Measurements from ENCODE around the gene PSRC1.

Gene PSRC1

DNA sequence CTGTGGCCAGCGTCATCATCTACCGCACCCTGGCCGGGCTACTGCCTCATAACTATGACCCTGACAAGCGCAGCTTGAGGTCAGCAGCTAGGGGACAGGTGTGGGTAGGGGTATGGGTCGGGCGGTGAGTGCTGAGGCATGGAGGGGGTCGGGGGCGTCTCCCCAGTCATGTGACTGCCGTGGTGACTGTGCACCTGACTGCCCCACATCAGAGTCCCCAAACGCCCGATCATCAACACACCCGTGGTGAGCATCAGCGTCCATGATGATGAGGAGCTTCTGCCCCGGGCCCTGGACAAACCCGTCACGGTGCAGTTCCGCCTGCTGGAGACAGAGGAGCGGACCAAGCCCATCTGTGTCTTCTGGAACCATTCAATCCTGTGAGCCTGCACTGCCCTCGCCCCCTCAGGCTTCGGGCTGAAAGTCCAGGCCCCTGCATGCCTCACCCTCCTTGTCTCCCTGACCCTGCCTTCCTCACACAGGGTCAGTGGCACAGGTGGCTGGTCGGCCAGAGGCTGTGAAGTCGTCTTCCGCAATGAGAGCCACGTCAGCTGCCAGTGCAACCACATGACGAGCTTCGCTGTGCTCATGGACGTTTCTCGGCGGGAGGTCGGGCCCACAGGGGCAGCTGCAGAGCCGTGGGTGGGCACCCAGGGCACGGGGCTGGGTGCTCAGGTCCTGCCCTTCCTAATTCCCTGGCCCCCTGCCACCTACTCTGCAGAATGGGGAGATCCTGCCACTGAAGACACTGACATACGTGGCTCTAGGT lies 13.5 kb downstream of the PSRC1 start:
- no peak for TF ChIP-seq Cebpa-rat (IDR thresholded peaks at IDR 0.05)
- no peak overlapping the region for H3K27ac ChIP-seq
- H3K27me3 ChIP-seq: no peaks in the 10 kb centered on the region
- no peaks in the 10 kb centered on the region for H3K9me3 ChIP-seq (replicated peaks in 1 of 11)
- H3K4me1 ChIP-seq: peaks cover 11 to 30% (median 22%) of the 10 kb centered on the region in 10 experiments
- H3K4me3 ChIP-seq: no peak overlapping the region
- H4K20me1 ChIP-seq: peaks cover 0 to 6% (median 0%) of the 10 kb centered on the region in 11 experiments; a peak in 2 of 22 replicates
- no peak overlapping the region for H3K4me2 ChIP-seq
- H3K36me3 ChIP-seq: peaks cover 0 to 67% (median 17%) of the 10 kb centered on the region in 11 experiments; a peak in 13 of 22 replicates
- H3K9ac ChIP-seq: no peak overlapping the region

DNA sequence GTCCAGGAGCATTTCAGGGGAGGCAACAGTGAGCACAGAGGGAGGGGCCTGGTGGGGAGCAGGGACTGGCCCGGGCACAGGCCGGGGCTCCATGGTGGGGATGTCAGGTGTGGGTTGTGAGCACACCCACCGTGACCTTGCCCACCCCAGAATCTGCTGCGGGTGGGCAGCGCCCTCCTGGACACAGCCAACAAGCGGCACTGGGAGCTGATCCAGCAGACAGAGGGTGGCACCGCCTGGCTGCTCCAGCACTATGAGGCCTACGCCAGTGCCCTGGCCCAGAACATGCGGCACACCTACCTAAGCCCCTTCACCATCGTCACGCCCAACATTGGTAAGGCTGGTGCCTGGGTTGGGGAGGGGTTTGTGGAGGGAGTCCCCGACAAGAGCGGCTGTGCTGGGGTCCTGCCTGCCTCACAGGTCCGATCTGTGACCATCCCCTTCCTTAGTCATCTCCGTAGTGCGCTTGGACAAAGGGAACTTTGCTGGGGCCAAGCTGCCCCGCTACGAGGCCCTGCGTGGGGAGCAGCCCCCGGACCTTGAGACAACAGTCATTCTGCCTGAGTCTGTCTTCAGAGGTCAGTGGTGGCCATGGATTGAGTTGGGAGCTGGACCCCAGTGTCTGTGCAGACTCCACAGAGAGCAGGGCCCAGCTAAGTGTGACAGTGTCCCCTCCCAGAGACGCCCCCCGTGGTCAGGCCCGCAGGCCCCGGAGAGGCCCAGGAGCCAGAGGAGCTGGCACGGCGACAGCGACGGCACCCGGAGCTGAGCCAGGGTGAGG lies 14.3 kb downstream of the PSRC1 start:
- Histone ChIP-seq H3K9ac (no peak overlapping the region), H3K27me3 (no peaks in the 10 kb centered on the region), H3K27ac (no peak overlapping the region), H3K4me2 (no peak overlapping the region), H3K4me3 (no peak overlapping the region), H3K4me1 (peaks cover 9 to 28% (median 14%) of the 10 kb centered on the region in 10 experiments), H4K20me1 (peaks cover 0 to 6% (median 0%) of the 10 kb centered on the region in 11 experiments; a peak in 2 of 22 replicates), H3K36me3 (peaks cover 0 to 67% (median 17%) of the 10 kb centered on the region in 11 experiments; a peak in 13 of 22 replicates), H3K9me3 (replicated peaks in 1 of 11) (no peaks in the 10 kb centered on the region)
- no peak for TF ChIP-seq Cebpa-rat (IDR thresholded peaks at IDR 0.05)

DNA sequence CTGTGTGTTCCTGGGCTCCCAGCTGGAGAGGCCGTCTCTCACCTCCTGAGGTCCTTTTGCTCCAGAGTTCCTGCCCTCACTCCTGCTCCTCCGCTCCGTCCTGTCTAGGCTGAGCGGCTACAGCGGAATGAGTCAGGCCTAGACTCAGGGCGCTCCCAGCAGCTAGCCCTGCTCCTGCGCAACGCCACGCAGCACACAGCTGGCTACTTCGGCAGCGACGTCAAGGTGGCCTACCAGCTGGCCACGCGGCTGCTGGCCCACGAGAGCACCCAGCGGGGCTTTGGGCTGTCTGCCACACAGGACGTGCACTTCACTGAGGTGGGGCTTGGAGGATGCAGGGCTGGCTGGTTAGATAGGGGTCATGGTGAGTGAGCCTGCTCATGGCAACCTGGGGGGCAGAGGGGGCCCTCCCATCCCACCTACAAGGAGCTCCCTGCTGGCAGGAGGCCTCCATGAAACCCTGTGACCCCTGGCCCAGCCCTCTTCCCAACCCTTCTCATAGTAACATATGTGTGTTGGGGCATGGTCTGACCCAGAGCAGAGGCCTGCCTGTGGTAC lies 15.1 kb downstream of the PSRC1 start:
- Histone ChIP-seq H3K9ac (peak overlapping the region in 3 of 11 experiments; percentile 6 to 45 (median 27); a peak in 1 of 22 replicates), H3K4me2 (peak overlapping the region in 10 of 11 experiments; percentile 35 to 69 (median 52); a peak in 20 of 22 replicates), H3K4me1 (peaks cover 10 to 22% (median 14%) of the 10 kb centered on the region in 10 experiments), H3K27me3 (no peaks in the 10 kb centered on the region), H4K20me1 (peaks cover 0 to 6% (median 0%) of the 10 kb centered on the region in 11 experiments; a peak in 2 of 22 replicates), H3K36me3 (peaks cover 0 to 67% (median 17%) of the 10 kb centered on the region in 11 experiments; a peak in 12 of 22 replicates), H3K9me3 (replicated peaks in 1 of 11) (no peaks in the 10 kb centered on the region), H3K4me3 (no peak overlapping the region), H3K27ac (peak overlapping the region in 5 of 11 experiments; percentile 4 to 46 (median 27); a peak in 4 of 22 replicates)
- TF ChIP-seq Cebpa-rat (IDR thresholded peaks at IDR 0.05): no peak

DNA sequence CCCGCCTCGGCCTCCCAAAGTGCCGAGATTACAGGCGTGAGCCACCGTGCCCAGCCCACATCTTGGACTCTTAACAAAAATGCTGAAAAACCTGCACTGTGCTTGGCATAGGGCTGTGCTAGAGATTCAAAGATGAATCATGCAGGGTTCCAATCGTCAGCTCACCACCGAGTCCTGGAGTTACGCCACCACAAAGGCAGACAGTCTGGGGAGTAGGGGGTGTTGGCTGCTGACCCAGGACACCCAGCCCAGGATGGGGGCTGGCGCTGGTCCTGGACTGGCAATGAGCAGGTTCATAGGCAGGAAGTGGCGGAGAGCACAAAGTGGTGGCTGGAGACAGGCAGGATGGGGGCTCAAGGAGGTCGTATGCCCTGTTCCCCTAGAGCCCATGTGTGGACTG lies 16.0 kb downstream of the PSRC1 start:
- H3K4me2 ChIP-seq: peak overlapping the region; percentile 15 to 69 (median 51); a peak in 20 of 22 replicates
- peaks cover 0 to 6% (median 0%) of the 10 kb centered on the region in 11 experiments; a peak in 2 of 22 replicates for H4K20me1 ChIP-seq
- H3K9me3 ChIP-seq (replicated peaks in 1 of 11): no peaks in the 10 kb centered on the region
- peaks cover 10 to 22% (median 14%) of the 10 kb centered on the region in 10 experiments for H3K4me1 ChIP-seq
- H3K4me3 ChIP-seq: no peak overlapping the region
- no peak for TF ChIP-seq Cebpa-rat (IDR thresholded peaks at IDR 0.05)
- peak overlapping the region in 6 of 11 experiments; percentile 4 to 46 (median 29); a peak in 8 of 22 replicates for H3K27ac ChIP-seq
- H3K36me3 ChIP-seq: peaks cover 0 to 64% (median 17%) of the 10 kb centered on the region in 11 experiments; a peak in 12 of 22 replicates
- no peaks in the 10 kb centered on the region for H3K27me3 ChIP-seq
- H3K9ac ChIP-seq: peak overlapping the region in 4 of 11 experiments; percentile 6 to 45 (median 34); a peak in 4 of 22 replicates

DNA sequence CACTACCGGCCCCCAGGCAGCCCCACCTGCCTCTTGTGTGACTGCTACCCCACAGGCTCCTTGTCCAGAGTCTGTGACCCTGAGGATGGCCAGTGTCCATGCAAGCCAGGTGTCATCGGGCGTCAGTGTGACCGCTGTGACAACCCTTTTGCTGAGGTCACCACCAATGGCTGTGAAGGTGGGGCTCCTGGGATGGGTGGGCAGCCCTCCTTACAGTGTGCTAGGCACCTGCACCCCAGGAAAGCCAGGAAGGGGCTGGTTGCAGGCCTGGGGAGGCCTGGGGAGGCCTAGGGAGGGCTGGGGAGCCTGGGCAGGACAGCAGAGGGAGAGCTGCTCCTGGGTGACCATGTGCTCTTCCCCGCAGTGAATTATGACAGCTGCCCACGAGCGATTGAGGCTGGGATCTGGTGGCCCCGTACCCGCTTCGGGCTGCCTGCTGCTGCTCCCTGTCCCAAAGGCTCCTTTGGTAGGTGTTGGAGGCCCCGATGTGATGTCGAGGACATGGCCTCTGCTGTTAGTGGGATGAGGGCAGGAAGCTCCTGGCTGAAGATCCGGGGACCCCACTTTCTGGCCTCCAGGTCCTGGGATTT lies 17.1 kb downstream of the PSRC1 start:
- no peak overlapping the region for H3K4me3 ChIP-seq
- peaks cover 0 to 6% (median 0%) of the 10 kb centered on the region in 11 experiments; a peak in 1 of 22 replicates for H4K20me1 ChIP-seq
- no peaks in the 10 kb centered on the region for H3K9me3 ChIP-seq (replicated peaks in 1 of 11)
- no peak for TF ChIP-seq Cebpa-rat (IDR thresholded peaks at IDR 0.05)
- no peak overlapping the region for H3K4me2 ChIP-seq
- peaks cover 10 to 22% (median 14%) of the 10 kb centered on the region in 10 experiments for H3K4me1 ChIP-seq
- H3K27me3 ChIP-seq: no peaks in the 10 kb centered on the region
- peaks cover 0 to 65% (median 17%) of the 10 kb centered on the region in 11 experiments; a peak in 11 of 22 replicates for H3K36me3 ChIP-seq
- H3K9ac ChIP-seq: no peak overlapping the region
- H3K27ac ChIP-seq: no peak overlapping the region

DNA sequence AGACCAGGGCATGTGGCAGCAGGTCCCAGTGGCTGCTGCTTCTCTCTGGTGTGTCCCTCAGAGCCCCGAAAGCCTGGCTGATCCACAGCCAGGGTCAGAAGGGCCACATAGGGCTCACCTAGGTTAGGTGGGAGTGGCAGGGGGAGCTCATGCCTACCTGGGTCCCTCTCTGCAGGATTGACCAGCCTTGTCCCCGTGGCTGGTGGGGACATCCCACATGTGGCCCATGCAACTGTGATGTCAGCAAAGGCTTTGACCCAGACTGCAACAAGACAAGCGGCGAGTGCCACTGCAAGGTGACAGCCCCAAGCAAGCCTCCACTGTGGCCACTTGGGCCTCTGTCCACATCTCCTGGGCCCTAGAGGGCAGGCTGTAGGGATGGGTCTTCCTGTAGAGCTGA lies 17.9 kb downstream of the PSRC1 start:
- no peak overlapping the region for H3K9ac ChIP-seq
- H3K36me3 ChIP-seq: peaks cover 0 to 61% (median 15%) of the 10 kb centered on the region in 11 experiments; a peak in 11 of 22 replicates
- H3K27me3 ChIP-seq: no peaks in the 10 kb centered on the region
- peaks cover 10 to 22% (median 14%) of the 10 kb centered on the region in 10 experiments for H3K4me1 ChIP-seq
- H3K27ac ChIP-seq: no peak overlapping the region
- H4K20me1 ChIP-seq: 0 out of 22 replicates have a peak, but pooled peaks cover 0 to 6% (median 0%) of the 10 kb centered on the region in 11 experiments
- H3K9me3 ChIP-seq (replicated peaks in 1 of 11): no peaks in the 10 kb centered on the region
- H3K4me3 ChIP-seq: no peak overlapping the region
- H3K4me2 ChIP-seq: no peak overlapping the region
- no peak for TF ChIP-seq Cebpa-rat (IDR thresholded peaks at IDR 0.05)

DNA sequence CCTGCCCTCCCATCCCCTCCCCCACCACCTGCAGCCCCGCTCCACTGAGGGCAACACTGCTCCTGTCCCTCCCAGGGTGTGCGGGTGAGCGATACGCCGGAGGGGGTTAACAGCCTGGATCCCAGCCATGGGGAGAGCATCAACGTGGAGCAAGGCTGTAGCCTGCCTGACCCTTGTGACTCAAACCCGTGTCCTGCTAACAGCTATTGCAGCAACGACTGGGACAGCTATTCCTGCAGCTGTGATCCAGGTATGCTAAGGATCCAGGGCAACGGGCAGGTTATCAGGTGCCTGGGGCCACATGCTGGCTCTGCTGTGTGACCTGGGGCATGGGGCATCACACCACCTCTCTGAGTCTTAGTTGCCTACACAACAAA lies 18.6 kb downstream of the PSRC1 start:
- TF ChIP-seq Cebpa-rat (IDR thresholded peaks at IDR 0.05): no peak
- H3K9me3 ChIP-seq (replicated peaks in 1 of 11): no peaks in the 10 kb centered on the region
- no peaks in the 10 kb centered on the region for H3K27me3 ChIP-seq
- H4K20me1 ChIP-seq: 0 out of 22 replicates have a peak, but pooled peaks cover 0 to 6% (median 0%) of the 10 kb centered on the region in 11 experiments
- H3K4me1 ChIP-seq: peaks cover 10 to 27% (median 14%) of the 10 kb centered on the region in 10 experiments
- no peak overlapping the region for H3K9ac ChIP-seq
- H3K27ac ChIP-seq: no peak overlapping the region
- H3K4me3 ChIP-seq: no peak overlapping the region
- peaks cover 0 to 57% (median 12%) of the 10 kb centered on the region in 11 experiments; a peak in 11 of 22 replicates for H3K36me3 ChIP-seq
- no peak overlapping the region for H3K4me2 ChIP-seq

All from BLaER1 treated with 17β-estradiol and CSF1 and Interleukin-3, amounts not matched to agents 10 nM and 100 nM (cell line).